WTC11 (cell line): ENCODE measurements around the gene GRK1.

Experiments
- CREB1 ChIP-seq: sonication (generic); formaldehyde crosslinking; IDR thresholded peaks from 2 replicates; pipeline ENCODE4 v1.8.0; 2023; ENCODE audit warnings: mild to moderate bottlenecking, missing genetic modification reagents
- FOXJ3 ChIP-seq: sonication (generic); formaldehyde crosslinking; IDR thresholded peaks from 2 replicates; pipeline ENCODE4 v1.9.0; 2021; ENCODE audit warnings: missing genetic modification reagents, mild to moderate bottlenecking, borderline replicate concordance
- IRF2 ChIP-seq: sonication (generic); formaldehyde crosslinking; IDR thresholded peaks from 2 replicates; pipeline ENCODE4 v1.8.0; 2022; ENCODE audit warnings: low read depth, missing genetic modification reagents, borderline replicate concordance
- NFE2L1 ChIP-seq: sonication (generic); formaldehyde crosslinking; IDR thresholded peaks from 2 replicates; pipeline ENCODE4 v1.8.1; 2023; ENCODE audit warnings: missing genetic modification reagents
- RELA ChIP-seq: sonication (generic); formaldehyde crosslinking; IDR thresholded peaks from 2 replicates; pipeline ENCODE4 v1.8.1; 2022; ENCODE audit warnings: missing genetic modification reagents, mild to moderate bottlenecking, borderline replicate concordance
- ZNF396 ChIP-seq: fragments of 250-450 bp; sonication (Bioruptor Pico); IDR thresholded peaks from 2 replicates; pipeline ENCODE4 v1.8.0; 2021; ENCODE audit warnings: mild to moderate bottlenecking, moderate library complexity, borderline replicate concordance
- TF ChIP-seq, protein P1 (sequence below): sonication (generic); formaldehyde crosslinking; IDR thresholded peaks from 2 replicates; pipeline ENCODE4 v1.8.1; 2023; ENCODE audit warnings: mild to moderate bottlenecking, missing genetic modification reagents, moderate library complexity
- TF ChIP-seq, protein P2 (sequence below): fragments of 200-600 bp; IDR thresholded peaks from 2 replicates; pipeline ENCODE4 v1.8.0; 2022; ENCODE audit warnings: antibody characterized with exemption
- TF ChIP-seq, protein P3 (sequence below): sonication (generic); formaldehyde crosslinking; IDR thresholded peaks from 2 replicates; pipeline ENCODE4 v1.8.1; 2023; ENCODE audit warnings: mild to moderate bottlenecking, missing genetic modification reagents

DNA sequence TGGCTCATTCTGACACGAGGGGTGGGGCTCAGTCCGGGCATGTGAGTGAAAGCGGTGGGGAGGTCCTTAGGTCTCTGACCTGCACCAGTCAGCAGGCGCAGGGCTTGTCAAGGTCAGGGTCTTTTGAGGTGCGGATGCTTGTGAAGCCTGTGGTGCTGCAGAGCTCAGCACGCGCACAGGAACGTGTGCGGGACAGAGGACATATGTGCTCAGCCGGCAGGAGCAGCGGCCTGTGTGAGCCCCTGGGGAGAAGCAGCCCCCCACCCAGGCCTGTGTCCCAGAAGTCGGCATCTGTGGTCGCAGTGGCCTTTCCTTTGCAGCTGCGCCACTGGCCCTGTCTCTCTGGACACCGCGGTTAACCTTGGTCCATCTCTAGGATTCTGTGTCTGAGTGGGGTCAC lies 39.9 kb upstream of the GRK1 start:
- no peak for TF ChIP-seq ZNF396 (CRISPR knock-in tag)
- TF ChIP-seq NFE2L1 (CRISPR knock-in tag), result no peak
- TF ChIP-seq CREB1 (CRISPR knock-in tag), result no peak
- TF ChIP-seq, protein P1, sequence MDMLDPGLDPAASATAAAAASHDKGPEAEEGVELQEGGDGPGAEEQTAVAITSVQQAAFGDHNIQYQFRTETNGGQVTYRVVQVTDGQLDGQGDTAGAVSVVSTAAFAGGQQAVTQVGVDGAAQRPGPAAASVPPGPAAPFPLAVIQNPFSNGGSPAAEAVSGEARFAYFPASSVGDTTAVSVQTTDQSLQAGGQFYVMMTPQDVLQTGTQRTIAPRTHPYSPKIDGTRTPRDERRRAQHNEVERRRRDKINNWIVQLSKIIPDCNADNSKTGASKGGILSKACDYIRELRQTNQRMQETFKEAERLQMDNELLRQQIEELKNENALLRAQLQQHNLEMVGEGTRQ (CRISPR knock-in tag), result no peak
- TF ChIP-seq, protein P2, sequence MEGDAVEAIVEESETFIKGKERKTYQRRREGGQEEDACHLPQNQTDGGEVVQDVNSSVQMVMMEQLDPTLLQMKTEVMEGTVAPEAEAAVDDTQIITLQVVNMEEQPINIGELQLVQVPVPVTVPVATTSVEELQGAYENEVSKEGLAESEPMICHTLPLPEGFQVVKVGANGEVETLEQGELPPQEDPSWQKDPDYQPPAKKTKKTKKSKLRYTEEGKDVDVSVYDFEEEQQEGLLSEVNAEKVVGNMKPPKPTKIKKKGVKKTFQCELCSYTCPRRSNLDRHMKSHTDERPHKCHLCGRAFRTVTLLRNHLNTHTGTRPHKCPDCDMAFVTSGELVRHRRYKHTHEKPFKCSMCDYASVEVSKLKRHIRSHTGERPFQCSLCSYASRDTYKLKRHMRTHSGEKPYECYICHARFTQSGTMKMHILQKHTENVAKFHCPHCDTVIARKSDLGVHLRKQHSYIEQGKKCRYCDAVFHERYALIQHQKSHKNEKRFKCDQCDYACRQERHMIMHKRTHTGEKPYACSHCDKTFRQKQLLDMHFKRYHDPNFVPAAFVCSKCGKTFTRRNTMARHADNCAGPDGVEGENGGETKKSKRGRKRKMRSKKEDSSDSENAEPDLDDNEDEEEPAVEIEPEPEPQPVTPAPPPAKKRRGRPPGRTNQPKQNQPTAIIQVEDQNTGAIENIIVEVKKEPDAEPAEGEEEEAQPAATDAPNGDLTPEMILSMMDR, result no peak
- no peak for TF ChIP-seq RELA (CRISPR knock-in tag)
- TF ChIP-seq IRF2 (CRISPR knock-in tag), result no peak
- TF ChIP-seq, protein P3, sequence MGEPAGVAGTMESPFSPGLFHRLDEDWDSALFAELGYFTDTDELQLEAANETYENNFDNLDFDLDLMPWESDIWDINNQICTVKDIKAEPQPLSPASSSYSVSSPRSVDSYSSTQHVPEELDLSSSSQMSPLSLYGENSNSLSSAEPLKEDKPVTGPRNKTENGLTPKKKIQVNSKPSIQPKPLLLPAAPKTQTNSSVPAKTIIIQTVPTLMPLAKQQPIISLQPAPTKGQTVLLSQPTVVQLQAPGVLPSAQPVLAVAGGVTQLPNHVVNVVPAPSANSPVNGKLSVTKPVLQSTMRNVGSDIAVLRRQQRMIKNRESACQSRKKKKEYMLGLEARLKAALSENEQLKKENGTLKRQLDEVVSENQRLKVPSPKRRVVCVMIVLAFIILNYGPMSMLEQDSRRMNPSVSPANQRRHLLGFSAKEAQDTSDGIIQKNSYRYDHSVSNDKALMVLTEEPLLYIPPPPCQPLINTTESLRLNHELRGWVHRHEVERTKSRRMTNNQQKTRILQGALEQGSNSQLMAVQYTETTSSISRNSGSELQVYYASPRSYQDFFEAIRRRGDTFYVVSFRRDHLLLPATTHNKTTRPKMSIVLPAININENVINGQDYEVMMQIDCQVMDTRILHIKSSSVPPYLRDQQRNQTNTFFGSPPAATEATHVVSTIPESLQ (CRISPR knock-in tag), result no peak
- TF ChIP-seq FOXJ3 (CRISPR knock-in tag), result no peak
